EL (cell line): ENCODE results near the gene ATXN1.
A peak's percentile ranks its signal among the peaks of the same experiment; 100 is the strongest.

Source experiments
- DNase-seq: peaks from one replicate; pipeline ENCODE4 v3.0.0-alpha.2; 2016

The ATXN1 gene

DNA sequence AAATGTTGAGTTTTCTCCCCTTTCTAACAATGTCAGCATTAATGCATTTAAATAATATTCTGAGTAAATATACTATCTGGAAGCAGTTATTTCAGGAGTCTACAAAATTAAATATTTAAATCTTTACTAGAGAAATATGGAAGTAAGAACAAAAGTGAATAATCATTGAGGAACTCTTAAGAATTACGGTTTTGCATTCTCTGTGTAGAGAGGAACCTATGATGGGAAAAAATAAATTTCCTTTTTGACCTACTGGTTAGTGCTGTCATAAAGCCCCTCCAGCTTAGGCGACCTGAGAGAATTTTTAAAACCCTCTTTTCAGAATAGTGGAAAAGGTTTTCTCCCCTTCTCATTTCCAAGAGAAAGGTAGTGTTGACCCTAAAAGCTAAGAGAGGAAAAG lies 64.8 kb downstream of the ATXN1 start:
- no peak for DNase-seq

DNA sequence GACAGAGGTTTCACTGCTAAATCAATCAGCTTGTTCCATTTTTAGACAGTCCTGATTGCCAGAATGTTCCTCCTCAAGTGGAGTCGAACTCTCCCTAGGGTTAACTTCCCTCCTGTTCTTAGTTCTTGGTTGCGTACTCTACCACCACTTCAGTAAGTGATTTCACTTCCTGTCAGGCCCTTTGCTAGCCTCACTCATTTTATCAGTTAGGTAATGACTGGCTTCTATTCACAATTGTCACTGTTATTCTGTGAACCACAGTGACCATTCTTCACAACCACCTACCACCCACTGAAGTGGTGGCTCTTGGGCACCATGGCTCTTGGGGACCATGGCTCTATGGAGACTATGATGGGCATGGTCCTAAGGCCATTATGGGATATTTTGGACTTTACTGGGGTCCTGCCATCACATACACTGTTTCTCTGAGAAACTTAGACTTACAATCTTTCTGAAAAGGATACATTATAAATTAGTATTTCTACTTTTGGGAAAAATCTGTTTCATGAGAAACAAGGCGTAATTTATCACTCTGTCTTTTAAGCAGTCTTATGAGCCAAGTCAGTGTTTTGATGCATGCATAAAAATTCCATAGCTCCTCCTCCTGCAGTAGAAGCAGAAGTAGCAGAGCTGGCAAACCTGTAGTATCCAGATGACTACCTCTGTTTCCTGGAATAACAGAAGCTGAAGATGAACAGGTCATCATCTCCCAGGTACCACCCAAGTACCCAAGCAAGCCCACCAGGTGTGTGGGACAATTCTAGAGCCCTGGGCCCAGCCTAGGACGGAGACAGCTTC lies 66.3 kb downstream of the ATXN1 start:
- no peak for DNase-seq

DNA sequence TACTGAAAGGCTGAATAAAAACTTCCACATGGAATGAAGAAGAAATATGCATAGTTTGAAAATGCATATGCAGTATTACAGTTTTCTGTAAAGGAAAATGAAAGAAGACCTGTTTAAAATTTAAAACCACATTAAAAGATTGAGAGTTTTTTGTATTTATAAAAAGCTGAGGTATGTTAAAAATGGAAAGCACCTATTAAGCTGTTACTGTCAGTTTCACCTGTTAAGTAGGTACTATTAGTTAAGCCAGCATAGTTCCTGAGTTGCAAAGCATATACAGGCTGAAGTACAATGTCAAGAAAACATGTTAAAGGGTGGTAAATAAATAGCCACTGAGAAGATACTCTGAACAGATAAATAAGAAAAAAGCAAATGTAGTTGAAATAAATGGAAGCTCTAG lies 69.9 kb downstream of the ATXN1 start:
- no peak for DNase-seq

DNA sequence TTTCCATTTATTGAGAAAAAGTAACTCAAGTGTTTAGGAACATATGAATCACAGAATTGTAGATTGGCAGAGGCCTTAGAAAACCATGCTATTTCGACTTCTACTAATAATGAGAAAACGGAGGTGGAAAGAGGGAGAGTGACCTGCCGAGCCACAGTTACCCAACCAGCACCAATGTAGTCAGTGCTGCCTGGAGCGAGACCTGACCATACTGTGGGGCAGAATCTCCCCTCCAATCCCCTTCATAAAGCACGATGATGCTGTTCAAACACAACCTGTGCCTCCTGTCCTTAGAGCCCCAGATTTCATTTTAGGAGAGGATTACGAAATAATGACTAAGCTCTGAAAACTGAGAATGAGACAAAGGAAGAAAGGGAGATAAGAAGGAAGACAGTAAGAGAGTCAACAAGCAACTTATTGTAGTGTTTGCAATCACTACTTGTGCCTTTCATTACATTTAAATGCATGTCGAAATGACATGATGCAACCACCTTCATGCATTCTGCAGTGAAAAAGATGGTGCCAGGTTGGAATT lies 70.6 kb downstream of the ATXN1 start:
- DNase-seq, result peak; percentile 52

DNA sequence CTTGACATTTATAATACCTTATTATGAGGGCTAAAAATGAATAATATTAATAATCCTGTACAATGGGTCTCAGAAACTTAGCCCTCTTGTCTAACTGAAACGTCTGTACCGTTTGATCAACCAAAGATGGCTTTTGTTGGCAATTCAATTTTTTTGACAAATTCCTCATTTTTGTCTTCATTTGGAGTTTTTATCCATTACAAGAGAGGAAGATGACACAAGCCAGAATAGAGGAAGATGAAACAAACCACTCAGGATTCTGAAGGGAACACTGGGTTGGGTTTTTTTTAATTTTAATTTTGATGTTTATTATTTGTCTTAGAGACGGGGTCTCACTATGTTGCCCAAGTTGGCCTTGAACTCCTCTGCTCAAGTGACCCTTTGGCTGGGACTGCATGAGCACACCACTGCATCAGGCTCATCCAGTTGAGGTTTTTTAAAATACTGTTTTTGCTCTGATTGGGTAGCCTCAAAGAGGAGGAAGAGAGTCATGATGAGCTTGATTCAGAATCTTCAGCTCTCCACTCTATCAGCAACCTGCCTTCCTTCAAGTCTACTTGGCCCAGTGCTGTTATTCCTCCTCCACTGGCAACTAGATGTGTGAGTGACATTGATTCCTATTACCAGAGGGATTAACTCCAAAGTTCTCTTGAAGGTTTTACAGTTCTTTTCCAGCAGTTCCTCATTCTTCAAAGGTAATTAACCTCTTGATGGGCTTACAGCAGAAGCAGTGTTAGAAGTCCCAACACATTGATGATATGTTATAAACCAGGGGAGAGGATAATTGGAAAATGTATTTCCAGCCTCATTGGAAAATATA lies 71.3 kb downstream of the ATXN1 start:
- DNase-seq, result no peak

DNA sequence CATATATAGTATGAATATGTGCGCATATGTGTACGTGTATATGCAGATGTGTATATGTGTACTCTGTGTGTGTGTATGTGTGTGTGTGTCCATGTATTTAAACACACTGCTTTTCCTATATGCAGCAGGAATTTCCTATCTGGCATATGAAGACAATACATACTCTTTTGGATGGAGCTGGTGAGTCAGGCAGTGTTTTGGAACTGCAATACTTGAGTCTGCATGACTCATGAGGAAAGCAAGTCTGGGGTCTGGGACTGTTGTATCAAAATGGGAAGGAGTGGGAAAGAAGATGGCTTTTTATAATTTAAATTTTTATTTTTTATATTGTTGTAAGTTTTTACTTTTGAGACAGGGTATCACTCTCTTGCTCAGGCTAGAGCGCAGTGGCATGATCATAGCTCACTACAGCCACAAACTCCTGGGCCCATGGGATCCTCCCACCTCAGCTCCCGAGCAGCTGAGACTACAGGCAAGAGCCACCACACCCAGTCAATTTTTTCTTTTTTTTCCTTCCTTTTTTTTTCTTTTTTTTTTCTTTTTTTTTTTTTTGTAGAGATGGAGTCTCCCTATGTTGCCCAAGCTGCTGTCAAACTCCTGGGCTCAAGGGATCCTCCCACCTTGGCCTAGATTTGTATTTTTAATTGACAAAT lies 72.2 kb downstream of the ATXN1 start:
- peak; percentile 84 for DNase-seq

DNA sequence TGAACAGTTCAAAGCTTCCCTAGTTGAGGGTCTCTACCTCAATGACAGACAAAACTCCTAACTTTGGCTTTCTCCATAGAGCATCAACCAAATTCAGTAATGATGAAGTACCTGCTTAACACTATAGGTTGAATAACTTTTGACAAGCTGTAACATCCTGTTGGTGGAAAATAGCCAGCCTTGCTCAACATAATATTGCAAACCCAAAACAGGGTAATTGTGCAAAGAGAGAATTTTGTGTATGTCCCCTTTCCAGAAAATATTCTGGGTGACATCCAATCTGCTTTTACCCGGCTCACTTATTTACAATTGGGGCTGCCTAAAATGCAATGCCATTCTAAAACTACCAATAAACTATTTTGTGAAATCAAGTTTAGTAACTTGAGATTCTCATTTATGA lies 72.8 kb downstream of the ATXN1 start:
- DNase-seq, result no peak

DNA sequence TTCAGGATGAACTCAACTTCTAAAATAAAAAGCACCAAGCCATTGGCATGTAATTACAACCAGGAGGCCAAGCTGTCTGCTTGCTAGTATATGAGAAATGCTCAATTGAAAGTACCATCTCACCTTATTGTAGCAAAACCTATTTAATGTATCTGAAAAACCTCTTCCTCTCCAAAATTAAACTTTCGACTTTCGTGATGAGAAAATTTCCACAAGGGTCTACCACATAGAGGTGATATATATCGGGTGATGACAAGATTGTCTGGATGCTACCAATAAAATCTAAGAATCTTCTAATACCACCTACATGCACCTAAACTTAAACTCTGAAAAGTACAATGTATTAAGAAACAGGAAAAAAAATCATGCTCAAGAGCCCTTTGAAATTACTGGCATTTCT lies 74.2 kb downstream of the ATXN1 start:
- no peak for DNase-seq

DNA sequence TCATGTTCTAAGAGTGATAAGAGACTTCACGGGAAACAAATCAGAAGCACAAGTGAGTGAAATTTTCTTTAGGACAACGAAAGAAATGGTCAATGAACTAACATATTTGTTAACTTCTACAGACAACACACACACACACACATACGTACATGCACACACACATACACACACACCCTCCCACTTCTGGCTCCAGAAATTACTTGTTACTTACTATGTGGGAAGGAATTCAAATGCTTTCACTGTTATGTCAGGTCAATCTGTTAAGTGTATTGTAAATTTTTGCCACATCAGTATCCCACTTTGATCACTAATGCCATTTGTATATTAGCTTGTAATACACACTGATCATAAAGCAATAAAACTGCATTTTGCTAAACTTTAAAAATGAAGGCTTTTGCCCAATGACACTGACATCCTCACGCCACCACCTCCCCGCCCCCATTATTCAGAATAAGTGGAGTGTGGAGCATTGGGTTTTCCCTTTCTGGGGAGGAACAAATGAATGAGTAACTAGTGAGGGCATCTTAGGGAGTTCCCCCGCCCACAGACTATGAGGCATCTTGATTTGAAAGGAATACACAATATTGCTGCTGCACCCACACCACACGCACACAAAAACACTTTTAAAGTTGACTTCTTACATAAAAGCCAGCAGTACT lies 76.2 kb downstream of the ATXN1 start:
- DNase-seq, result peak; percentile 82

DNA sequence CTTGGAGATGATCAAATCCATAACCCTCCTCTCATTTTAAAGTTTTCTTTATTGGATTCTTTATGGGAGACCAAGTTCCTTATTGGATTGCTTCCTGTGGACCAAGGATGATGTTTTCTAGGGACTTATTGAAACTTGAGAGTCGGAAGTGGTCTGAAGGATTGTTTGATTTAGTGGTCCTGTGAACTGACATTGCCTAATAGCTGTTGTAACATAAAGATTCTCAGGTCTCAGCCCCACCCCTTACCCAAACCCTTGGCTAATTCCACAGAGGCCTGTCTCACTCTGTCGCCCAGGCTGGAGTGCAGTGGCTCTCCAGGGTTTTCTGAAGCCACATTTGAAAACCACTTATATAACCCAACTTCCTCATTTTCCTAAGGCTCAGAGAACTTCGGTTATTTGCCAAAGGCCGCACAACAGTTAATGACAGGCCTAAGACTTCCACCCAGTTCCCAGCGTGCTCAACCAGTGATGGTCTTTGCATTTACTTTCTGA lies 77.0 kb downstream of the ATXN1 start:
- no peak for DNase-seq

DNA sequence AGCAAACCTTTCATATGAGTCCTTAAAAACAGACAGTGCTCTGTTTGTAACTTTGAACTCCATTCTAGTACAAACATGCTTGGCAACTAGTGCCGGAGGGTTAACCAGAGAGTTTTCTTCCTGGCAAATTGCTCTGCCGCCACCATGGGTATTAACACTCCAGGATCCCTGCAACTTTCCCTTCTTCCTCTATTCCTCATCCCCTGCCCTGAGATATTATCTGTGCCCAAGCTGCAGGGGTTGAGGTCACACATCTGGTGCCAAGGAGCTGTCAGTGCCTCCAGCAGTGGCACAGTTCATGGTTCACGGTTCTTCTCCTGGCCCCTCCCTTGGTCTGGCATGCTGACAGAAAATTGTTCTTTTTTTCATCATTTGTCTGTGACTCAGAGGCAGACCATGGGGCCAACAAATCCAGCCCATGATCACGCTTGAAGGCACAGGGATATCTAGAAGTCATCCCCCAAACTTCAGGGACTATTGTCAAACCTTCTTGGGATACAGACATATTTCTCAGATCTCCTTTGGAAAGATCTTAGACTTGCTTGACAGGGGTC lies 77.5 kb downstream of the ATXN1 start:
- peak; percentile 94 for DNase-seq

DNA sequence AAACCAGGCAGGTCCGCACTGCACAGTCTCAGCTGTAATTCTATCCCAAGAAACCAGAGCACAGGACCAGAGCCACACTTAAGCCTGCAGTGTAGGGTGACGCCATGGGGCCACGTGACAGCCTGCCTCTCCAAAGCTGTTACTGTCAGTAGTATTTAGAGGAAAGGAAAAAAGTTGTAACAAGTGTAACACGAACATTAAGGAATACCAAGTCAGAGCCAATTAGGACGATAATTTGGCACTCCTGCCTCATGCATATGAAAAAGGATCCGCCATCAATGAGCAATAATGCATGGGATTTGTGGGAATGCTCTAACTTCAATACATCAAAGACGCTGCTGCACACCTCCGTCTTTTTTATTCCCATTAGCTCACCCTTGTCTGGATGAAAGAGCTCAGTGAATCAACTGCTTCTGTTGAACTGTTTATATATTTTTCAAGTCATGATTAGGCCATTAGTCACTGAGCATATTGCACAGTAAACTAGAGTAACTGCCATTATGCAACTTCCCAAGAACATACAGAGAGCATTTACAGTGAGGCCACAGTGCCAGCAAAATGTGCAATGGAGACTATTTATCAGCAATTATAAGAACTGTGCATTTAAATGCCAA lies 79.9 kb downstream of the ATXN1 start:
- DNase-seq, result peak; percentile 91

DNA sequence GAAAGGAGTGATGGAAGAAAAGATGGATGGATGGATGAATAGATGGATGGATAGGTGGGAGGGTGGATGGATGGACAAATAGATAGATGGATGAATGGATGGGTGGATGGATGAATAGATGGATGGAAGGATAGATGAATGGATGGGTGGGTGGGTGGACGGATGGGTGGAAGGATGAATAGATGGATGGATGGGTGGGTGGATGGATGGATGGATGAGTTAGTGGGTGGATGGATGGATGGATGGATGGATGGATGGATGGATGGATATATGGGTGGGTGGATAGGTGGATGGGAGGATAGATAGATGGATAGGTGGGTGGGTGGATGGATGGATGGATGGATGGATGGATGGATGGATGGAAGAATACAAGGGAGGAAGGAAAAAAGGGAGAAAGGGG lies 82.2 kb downstream of the ATXN1 start:
- no peak for DNase-seq

DNA sequence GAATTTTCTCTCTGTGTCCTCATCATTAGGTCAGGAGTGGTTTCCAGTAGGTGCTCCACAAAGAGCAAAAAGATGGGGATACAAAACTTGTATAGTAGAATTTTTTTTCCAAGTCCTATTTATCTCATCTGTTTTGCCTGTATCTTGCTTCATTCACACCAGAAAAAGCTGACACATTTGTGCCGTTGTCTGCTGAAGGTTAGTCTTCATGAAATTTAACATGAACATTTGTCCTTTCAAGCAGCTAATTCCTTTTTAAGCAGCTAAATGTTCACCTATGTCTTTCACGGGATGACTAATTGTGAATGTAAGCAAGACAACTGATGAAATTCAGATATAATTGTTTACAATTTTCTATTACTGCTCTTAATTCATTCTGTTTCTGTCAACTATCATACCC lies 83.8 kb downstream of the ATXN1 start:
- DNase-seq, result no peak

DNA sequence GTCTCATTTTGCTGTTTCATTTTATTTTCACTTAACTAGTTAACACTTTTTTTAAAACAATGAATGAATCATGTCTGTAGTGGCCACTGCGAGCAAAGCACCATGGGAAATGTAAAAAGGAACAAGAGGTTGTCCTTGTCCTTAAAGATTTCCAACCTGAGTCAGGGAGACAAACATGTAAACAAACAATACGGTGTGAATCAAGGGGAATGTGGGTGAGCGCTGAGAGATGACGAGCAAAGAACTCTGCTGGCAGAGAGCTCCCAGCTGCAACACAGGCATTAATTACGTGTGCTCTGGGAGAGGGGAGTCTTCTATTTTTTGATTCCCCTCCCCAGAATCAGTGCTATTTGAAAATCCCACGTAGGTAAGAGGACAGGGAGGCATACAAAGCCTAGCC lies 84.3 kb downstream of the ATXN1 start:
- peak; percentile 49 for DNase-seq

DNA sequence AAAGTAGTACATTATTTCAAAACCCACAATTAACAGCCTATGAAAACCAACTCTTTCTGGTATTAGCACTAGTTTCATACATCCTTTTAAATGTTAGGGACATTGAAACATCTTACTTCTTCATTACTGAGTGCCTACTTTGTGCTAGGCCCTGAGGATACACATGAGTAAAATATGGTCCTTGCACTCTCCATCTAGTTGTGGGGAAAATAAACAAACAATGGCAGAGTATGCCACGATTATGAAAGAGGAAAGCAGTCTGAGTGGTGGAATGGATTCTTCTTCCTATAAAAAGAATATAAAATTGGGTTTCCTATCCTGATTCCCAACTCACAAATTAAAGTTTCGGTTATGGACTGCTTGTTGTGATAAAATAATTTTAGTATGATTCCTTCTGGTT lies 84.9 kb downstream of the ATXN1 start:
- DNase-seq, result peak; percentile 14

DNA sequence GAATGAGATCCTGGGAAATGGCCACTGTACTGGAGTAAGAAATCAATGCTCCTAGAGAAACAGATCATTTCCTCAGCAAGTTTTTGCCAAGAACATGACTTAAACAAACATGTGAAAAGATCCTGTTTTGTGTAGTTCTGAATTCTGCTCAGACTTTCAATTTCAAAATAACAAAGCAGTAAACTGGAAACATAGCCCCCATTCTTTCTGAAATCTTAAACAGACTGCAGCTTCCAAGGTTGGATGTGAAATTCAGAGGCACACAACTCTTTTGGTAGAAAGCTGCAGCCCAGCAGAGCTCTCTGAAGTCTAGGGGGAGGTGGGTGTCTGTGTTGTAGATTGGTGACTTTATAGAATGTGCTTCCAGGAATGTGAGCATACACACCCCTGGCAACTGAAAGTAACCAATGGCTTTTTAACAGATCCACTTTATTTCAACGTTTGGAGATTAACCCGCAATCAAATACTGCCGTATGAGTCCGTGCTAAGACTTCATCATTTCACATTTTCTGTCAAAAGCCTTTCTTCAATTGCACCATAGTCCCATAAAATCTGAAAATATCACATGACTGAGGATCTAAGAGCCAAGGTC lies 86.4 kb downstream of the ATXN1 start:
- peak; percentile 59 for DNase-seq

DNA sequence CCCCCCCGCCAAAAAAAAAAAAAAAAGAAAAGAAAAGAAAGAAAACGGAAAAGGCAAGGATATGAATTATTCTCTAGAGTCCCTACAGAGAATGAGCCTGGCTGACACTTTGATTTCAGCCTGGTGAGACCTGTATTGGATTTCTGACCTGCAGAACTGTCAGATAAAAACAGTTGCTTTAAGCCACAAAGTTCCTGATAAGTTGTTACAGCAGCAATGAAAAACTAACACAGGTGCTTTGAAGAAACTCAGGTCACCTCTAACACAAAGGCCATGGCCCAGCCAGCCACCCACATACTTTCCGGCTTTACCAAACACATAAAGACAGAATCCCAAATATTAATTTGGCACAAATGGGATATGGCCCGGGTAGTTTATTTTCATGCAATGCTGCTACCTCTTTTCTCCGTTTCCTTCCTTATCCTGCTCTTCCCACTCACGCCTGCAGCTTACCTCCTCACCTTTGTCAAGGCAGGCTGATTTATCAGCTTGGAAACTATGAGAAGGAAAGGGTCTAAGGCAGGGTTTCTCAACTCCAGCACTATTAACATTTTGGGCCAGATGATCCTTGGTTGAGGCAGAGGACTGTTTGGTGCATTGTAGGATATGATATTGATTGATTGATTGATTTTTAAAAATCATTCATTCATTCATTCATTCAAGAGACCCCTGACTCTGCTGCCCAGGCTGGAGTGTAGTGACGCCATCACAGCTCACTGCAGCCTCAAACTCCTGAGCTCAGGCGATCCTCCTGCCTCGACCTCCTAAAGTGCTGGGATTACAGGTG lies 88.1 kb downstream of the ATXN1 start:
- no peak for DNase-seq

DNA sequence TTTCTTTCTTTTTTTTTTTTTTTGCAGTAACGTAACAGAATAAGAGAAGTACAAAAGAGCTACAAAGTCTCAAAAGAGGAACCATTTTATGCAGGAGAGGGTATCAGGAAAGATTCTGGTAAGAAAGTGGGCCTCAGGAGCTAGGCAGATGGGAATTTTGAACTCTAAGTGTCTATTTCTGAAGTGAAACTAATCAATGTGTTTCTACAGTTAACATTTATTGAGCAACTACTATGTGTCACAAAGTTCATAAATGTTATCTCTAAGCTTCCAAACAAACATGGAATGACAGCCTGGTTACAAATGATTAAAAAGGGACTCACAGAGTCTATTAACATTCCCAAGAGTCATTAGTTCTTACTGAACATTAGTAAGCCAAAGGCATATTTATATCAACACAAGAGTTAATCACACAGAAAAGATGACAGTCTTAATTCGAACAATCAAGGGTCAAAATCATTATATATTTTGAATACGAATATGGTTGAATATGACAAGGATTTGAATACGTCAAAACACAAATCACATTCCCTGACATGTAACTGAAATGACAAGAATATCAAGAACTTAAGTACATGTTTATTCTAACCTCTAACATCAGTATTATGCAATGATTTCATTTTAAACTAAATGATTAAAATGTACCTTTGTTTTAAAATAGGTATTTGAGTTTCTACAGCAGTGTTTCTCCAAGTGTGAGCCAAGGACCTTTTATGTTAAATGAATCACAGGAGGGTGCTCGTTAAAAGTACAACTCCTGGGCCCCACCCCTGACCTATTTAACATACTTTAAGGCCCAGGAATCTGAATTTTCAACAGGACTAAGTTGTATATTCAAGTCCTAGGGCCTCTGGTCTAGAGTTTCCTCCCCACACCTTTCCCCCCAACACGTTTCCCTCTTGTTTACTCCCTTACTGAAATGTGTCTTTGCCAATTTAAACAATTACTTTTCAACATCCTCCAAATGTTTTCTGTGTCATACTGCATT lies 89.7 kb downstream of the ATXN1 start:
- no peak for DNase-seq
